NCI-H2029 treated with DMSO at 0.1 percent for 48 hours (cell line): ENCODE data around the gene MRPS14.
A peak's percentile ranks its signal among the peaks of the same experiment; 100 is the strongest.
"Not testable (repeated sequence)": the region's sequence is repeated elsewhere in the genome, so short reads cannot be mapped to it uniquely, and the experiment has no call there.

ENCODE experiments used
- DNase-seq: peaks from one replicate; lab custom pipeline; 2025; lab: John Stamatoyannopoulos, UW

MRPS14 gene

GRCh38 chr1:175023922-175024242 is 657 bp upstream of the MRPS14 start:
- not testable (repeated sequence) for DNase-seq

GRCh38 chr1:175019524-175019923 is 3.7 kb downstream of the MRPS14 start:
- no peak for DNase-seq

- DNase-seq, result no peak
These were observed 8.0 kb downstream of the MRPS14 start for GRCh38 chr1:175015243-175015642.

- DNase-seq, result no peak
These were observed 9.8 kb downstream of the MRPS14 start for GRCh38 chr1:175013445-175013844.

- DNase-seq, result no peak
These were observed 13.7 kb downstream of the MRPS14 start for GRCh38 chr1:175009532-175009931.

GRCh38 chr1:175005085-175005783 is 18.0 kb downstream of the MRPS14 start:
- no peak for DNase-seq

GRCh38 chr1:175003521-175003920 is 19.7 kb downstream of the MRPS14 start:
- no peak for DNase-seq

GRCh38 chr1:175002910-175003517 is 20.2 kb downstream of the MRPS14 start:
- no peak for DNase-seq

GRCh38 chr1:175000697-175001187 is 22.5 kb downstream of the MRPS14 start:
- no peak for DNase-seq

- DNase-seq, result no peak
These were observed 23.1 kb downstream of the MRPS14 start, which contains the start of gene CACYBP for GRCh38 chr1:174999936-175000696. TSS of gene CACYBP (plus strand) at chr1:174999947. CDS start at chr1:175000181, 234 bp downstream.

GRCh38 chr1:174999216-174999935 is 23.8 kb downstream of the MRPS14 start:
- peak; percentile 69 for DNase-seq

GRCh38 chr1:174998569-174999215 is 24.5 kb downstream of the MRPS14 start:
- peak; percentile 41 for DNase-seq

GRCh38 chr1:174997041-174997440 is 26.2 kb downstream of the MRPS14 start:
- DNase-seq, result no peak

- no peak for DNase-seq
These were observed 26.7 kb downstream of the MRPS14 start for GRCh38 chr1:174996476-174996875.

GRCh38 chr1:174995916-174996315 is 27.3 kb downstream of the MRPS14 start:
- DNase-seq, result no peak

GRCh38 chr1:174995121-174995520 is 28.1 kb downstream of the MRPS14 start:
- DNase-seq, result no peak

- DNase-seq, result no peak
These were observed 31.8 kb downstream of the MRPS14 start for GRCh38 chr1:174991473-174991872.

GRCh38 chr1:174990382-174990999 is 32.7 kb downstream of the MRPS14 start:
- DNase-seq, result peak; percentile 40

- no peak for DNase-seq
These were observed 33.5 kb downstream of the MRPS14 start for GRCh38 chr1:174989536-174990220.

GRCh38 chr1:174988986-174989385 is 34.2 kb downstream of the MRPS14 start:
- DNase-seq, result no peak

GRCh38 chr1:174988539-174988938 is 34.7 kb downstream of the MRPS14 start:
- DNase-seq, result no peak
